ENCODE measurements around the gene OR10V1. TPM values are rescaled to one million over a fixed set of nuclear protein-coding genes. Genes with fewer than 3 reads are reported as not detected.

The OR10V1 gene
- total RNA-seq, 1 experiment from 2014 or later, result not detected

DNA sequence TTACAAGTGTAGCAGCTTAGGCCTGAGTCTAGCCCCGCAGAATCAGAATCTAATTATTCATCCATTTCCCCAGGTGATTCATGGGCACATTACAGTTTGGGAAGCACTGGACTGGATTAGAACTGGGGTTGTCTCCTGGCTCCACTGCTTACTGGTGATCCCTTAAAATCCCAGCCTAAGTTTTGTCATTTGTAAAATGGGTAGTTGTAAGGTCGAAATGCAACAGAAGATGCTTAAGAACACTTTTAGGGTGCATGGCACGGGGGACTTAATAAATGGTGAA is 42.9 kb upstream of the OR10V1 start:
- Histone ChIP-seq H3K79me2 (ENCODE audit: low read length) (peaks cover 56% of the 10 kb centered on the region), H3K4me2 (ENCODE audit: low read length) (peak overlapping the region; percentile 98), H3K9me3 (ENCODE audit: low read length) (no peaks in the 10 kb centered on the region), H4K20me1 (ENCODE audit: low read length) (peaks cover 54% of the 10 kb centered on the region), H3K4me3 (ENCODE audit: low read length) (peak overlapping the region; percentile 92), H3F3A (ENCODE audit: low read length, unreplicated experiment) (no peaks in the 10 kb centered on the region), H3K4me1 (ENCODE audit: insufficient read depth, low read length) (peaks cover 20% of the 10 kb centered on the region), H3K36me3 (ENCODE audit: low read depth, low read length) (peaks cover 7% of the 10 kb centered on the region; the same call in 1 of the 2 replicates), H3K9me2 (replicated peaks; ENCODE audit: low read length) (no peaks in the 10 kb centered on the region), H3K27ac (ENCODE audit: low read length) (peak overlapping the region; percentile 77), H3K27me3 (ENCODE audit: low read length) (no peaks in the 10 kb centered on the region), H3K9ac (ENCODE audit: low read length) (peak overlapping the region; percentile 81), H2AFZ (ENCODE audit: low read length) (no peak overlapping the region)
- intact Hi-C loops (cut with micrococcal nuclease), result loop anchor here (10.0 kb wide), 1 partner anchor 202 kb away; no protein-coding TSS in a partner anchor
- ChIA-PET CTCF (interaction anchor here (1.0 kb wide), 1 partner anchor 45 kb away, joined by 3 read pairs; no protein-coding TSS in a partner anchor), POLR2A (ENCODE audit: unreplicated experiment) (interaction anchor here (0.7 to 1.2 kb wide), 2 partner anchors 45 to 650 kb away, joined by 4 to 6 read pairs; no protein-coding TSS in a partner anchor)
- DNase-seq (no peak), ATAC-seq (peak; percentile 23)
- BruUV-seq (replicated peaks), result TSS peak; percentile 43
- TF ChIP-seq, protein P1, sequence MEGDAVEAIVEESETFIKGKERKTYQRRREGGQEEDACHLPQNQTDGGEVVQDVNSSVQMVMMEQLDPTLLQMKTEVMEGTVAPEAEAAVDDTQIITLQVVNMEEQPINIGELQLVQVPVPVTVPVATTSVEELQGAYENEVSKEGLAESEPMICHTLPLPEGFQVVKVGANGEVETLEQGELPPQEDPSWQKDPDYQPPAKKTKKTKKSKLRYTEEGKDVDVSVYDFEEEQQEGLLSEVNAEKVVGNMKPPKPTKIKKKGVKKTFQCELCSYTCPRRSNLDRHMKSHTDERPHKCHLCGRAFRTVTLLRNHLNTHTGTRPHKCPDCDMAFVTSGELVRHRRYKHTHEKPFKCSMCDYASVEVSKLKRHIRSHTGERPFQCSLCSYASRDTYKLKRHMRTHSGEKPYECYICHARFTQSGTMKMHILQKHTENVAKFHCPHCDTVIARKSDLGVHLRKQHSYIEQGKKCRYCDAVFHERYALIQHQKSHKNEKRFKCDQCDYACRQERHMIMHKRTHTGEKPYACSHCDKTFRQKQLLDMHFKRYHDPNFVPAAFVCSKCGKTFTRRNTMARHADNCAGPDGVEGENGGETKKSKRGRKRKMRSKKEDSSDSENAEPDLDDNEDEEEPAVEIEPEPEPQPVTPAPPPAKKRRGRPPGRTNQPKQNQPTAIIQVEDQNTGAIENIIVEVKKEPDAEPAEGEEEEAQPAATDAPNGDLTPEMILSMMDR (conservative IDR thresholded peaks at IDR 0.05; ENCODE audit: low read depth, low read length), result no peak
- TF ChIP-seq EZH2phosphoT487 (IDR thresholded peaks at IDR 0.05; ENCODE audit: borderline replicate concordance, low read length) (no peak), EZH2 (IDR thresholded peaks at IDR 0.05; ENCODE audit: low read length, unreplicated experiment) (no peak)

GRCh38 chr11:59755701-59756557 is 42.3 kb upstream of the OR10V1 start:
- ATAC-seq (peak; percentile 53), DNase-seq (peak; percentile 82)
- Histone ChIP-seq H3K4me1 (ENCODE audit: insufficient read depth, low read length) (peaks cover 20% of the 10 kb centered on the region), H3K79me2 (ENCODE audit: low read length) (peaks cover 50% of the 10 kb centered on the region), H3K27ac (ENCODE audit: low read length) (peak overlapping the region; percentile 77), H3K9ac (ENCODE audit: low read length) (peak overlapping the region; percentile 81), H3F3A (ENCODE audit: low read length, unreplicated experiment) (no peaks in the 10 kb centered on the region), H2AFZ (ENCODE audit: low read length) (peak overlapping the region; percentile 97), H3K4me3 (ENCODE audit: low read length) (peak overlapping the region; percentile 92), H3K9me2 (replicated peaks; ENCODE audit: low read length) (no peaks in the 10 kb centered on the region), H4K20me1 (ENCODE audit: low read length) (peaks cover 48% of the 10 kb centered on the region), H3K27me3 (ENCODE audit: low read length) (no peaks in the 10 kb centered on the region), H3K36me3 (ENCODE audit: low read depth, low read length) (peaks cover 1% of the 10 kb centered on the region; the same call in 1 of the 2 replicates), H3K9me3 (ENCODE audit: low read length) (no peaks in the 10 kb centered on the region), H3K4me2 (ENCODE audit: low read length) (peak overlapping the region; percentile 98)
- POLR2A ChIA-PET (ENCODE audit: unreplicated experiment), result interaction anchor here (0.7 to 1.4 kb wide), 4 partner anchors 22 to 650 kb away, joined by 4 to 9 read pairs (median 5); no protein-coding TSS in a partner anchor
- no TSS peak for BruUV-seq (replicated peaks)
- TF ChIP-seq EZH2phosphoT487 (IDR thresholded peaks at IDR 0.05; ENCODE audit: borderline replicate concordance, low read length), result no peak
- TF ChIP-seq, protein P1 (conservative IDR thresholded peaks at IDR 0.05; ENCODE audit: low read depth, low read length), result 0 out of 2 replicates have a peak, but pooled peaks have one; percentile 19
- intact Hi-C loops (cut with micrococcal nuclease), result loop anchor here (1.0 to 10.0 kb wide), 4 partner anchors 31 to 201 kb away; partner anchors contain the start of genes MRPL16 and PATL1
- CTCF ChIA-PET, result interaction anchor here (0.7 to 1.4 kb wide), 3 partner anchors 21 to 46 kb away, joined by 3 to 4 read pairs (median 4); no protein-coding TSS in a partner anchor

All from PC-3 (cell line).